ENCODE data around the gene SCP2.
A peak's percentile ranks its signal among the peaks of the same experiment; 100 is the strongest.

Gene SCP2

GRCh38 chr1:53061859-53062707 is 135.0 kb downstream of the SCP2 start, which contains the start of gene PODN:
Gene PODN (plus strand): TSS chr1:53062213. CDS start chr1:53069856, 7,643 bp downstream.
- peaks cover 7% of the 10 kb centered on the region for H3K27me3 ChIP-seq (ENCODE audit: low read depth, low read length)
- no peaks in the 10 kb centered on the region for H3K9me3 ChIP-seq (ENCODE audit: control insufficient read depth in 1 of 2, low read length in 2 of 2)
- H3K36me3 ChIP-seq (ENCODE audit: control insufficient read depth in 1 of 2, insufficient read depth in 2 of 2, low read length in 2 of 2) = no peaks in the 10 kb centered on the region
- H3K4me1 ChIP-seq (ENCODE audit: control insufficient read depth in 1 of 2, insufficient read depth in 2 of 2, low read length in 2 of 2) = peaks cover 0 to 30% of the 10 kb centered on the region in 2 donors
- H3K4me3 ChIP-seq (ENCODE audit: low read depth in 1 of 2, low read length in 2 of 2) = peak within 1 kb of the TSS; percentile 45 to 70
- peak within 1 kb of the TSS; percentile 40 for H3K27ac ChIP-seq (ENCODE audit: low read length)

DNA sequence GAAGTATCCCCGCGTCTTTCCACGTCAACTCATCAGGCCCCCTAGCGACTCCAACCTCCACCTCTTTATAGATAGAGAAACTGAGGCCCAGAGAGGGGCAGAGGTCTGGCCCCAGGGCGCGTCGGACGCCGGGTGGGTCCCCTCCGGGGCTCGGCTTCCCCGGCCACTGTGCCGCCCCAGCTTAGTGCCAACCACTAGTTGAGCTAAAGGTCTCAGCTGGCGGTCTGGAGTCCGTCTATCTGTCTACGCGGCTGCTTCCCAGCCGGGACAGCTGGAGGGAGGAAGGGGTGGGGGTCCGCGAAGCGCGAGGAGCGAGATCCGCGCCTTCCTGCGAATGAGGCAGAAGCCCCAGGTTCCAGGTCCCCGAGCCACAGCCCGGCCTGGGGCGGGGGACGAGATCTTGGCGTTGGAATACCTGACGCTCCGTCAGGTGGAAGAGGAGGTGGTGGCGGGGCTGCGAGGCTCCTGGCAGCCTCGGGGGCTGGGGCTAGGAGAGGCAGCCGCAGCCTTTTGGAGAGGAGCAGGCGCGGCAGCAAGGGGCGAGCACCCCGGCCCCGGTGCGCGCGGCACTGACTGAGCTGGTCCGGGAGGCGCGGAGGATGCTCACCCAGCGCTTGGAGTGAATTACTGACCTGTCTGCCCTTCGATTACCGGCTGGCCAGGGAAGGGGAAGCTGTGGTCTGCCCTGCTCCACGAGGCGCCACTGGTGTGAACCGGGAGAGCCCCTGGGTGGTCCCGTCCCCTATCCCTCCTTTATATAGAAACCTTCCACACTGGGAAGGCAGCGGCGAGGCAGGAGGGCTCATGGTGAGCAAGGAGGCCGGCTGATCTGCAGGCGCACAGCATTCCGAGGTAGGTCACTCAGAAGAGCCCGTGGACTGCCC is 135.9 kb downstream of the SCP2 start:
- Histone ChIP-seq H3K9me3 (ENCODE audit: control insufficient read depth in 1 of 2, low read length in 2 of 2) (no peaks in the 10 kb centered on the region), H3K27me3 (ENCODE audit: low read depth, low read length) (peaks cover 7% of the 10 kb centered on the region), H3K4me3 (ENCODE audit: low read depth in 1 of 2, low read length in 2 of 2) (peak overlapping the region; percentile 42 to 70), H3K4me1 (ENCODE audit: control insufficient read depth in 1 of 2, insufficient read depth in 2 of 2, low read length in 2 of 2) (peaks cover 0 to 25% of the 10 kb centered on the region in 2 donors), H3K27ac (ENCODE audit: low read length) (no peak overlapping the region), H3K36me3 (ENCODE audit: control insufficient read depth in 1 of 2, insufficient read depth in 2 of 2, low read length in 2 of 2) (no peaks in the 10 kb centered on the region)

- Histone ChIP-seq H3K4me1 (ENCODE audit: control insufficient read depth in 1 of 2, insufficient read depth in 2 of 2, low read length in 2 of 2) (peaks cover 0 to 24% of the 10 kb centered on the region in 2 donors), H3K27ac (ENCODE audit: low read length) (no peak overlapping the region), H3K4me3 (ENCODE audit: low read depth in 1 of 2, low read length in 2 of 2) (peak overlapping the region; percentile 26 to 70)
These were observed 136.9 kb downstream of the SCP2 start for GRCh38 chr1:53063744-53064515.

GRCh38 chr1:53065391-53065790 is 138.3 kb downstream of the SCP2 start:
- H3K27ac ChIP-seq (ENCODE audit: low read length) = no peak overlapping the region
- H3K4me3 ChIP-seq (ENCODE audit: low read depth in 1 of 2, low read length in 2 of 2) = no peak overlapping the region
- H3K4me1 ChIP-seq (ENCODE audit: control insufficient read depth in 1 of 2, insufficient read depth in 2 of 2, low read length in 2 of 2) = peaks cover 0 to 24% of the 10 kb centered on the region in 2 donors
- no peaks in the 10 kb centered on the region for H3K9me3 ChIP-seq (ENCODE audit: control insufficient read depth in 1 of 2, low read length in 2 of 2)
- peaks cover 0 to 4% of the 10 kb centered on the region in 2 donors for H3K36me3 ChIP-seq (ENCODE audit: control insufficient read depth in 1 of 2, insufficient read depth in 2 of 2, low read length in 2 of 2)
- H3K27me3 ChIP-seq (ENCODE audit: low read depth, low read length) = peaks cover 7% of the 10 kb centered on the region

More at GRCh38 chr1:53063744-53064515, 136.9 kb downstream of the SCP2 start:
- H3K27me3 ChIP-seq (ENCODE audit: low read depth, low read length) = peaks cover 7% of the 10 kb centered on the region
- H3K9me3 ChIP-seq (ENCODE audit: control insufficient read depth in 1 of 2, low read length in 2 of 2) = no peaks in the 10 kb centered on the region
- no peaks in the 10 kb centered on the region for H3K36me3 ChIP-seq (ENCODE audit: control insufficient read depth in 1 of 2, insufficient read depth in 2 of 2, low read length in 2 of 2)

- H3K27ac ChIP-seq (ENCODE audit: low read length) = no peak overlapping the region
These were observed 139.4 kb downstream of the SCP2 start for GRCh38 chr1:53066488-53066887.

GRCh38 chr1:53066891-53067738 is 140.0 kb downstream of the SCP2 start:
- no peak overlapping the region for H3K4me3 ChIP-seq (ENCODE audit: low read depth in 1 of 2, low read length in 2 of 2)
- no peaks in the 10 kb centered on the region for H3K27me3 ChIP-seq (ENCODE audit: low read depth, low read length)
- H3K36me3 ChIP-seq (ENCODE audit: control insufficient read depth in 1 of 2, insufficient read depth in 2 of 2, low read length in 2 of 2) = peaks cover 0 to 14% of the 10 kb centered on the region in 2 donors
- no peak overlapping the region for H3K27ac ChIP-seq (ENCODE audit: low read length)
- peaks cover 0 to 16% of the 10 kb centered on the region in 2 donors for H3K4me1 ChIP-seq (ENCODE audit: control insufficient read depth in 1 of 2, insufficient read depth in 2 of 2, low read length in 2 of 2)
- no peaks in the 10 kb centered on the region for H3K9me3 ChIP-seq (ENCODE audit: control insufficient read depth in 1 of 2, low read length in 2 of 2)

More at GRCh38 chr1:53066488-53066887, 139.4 kb downstream of the SCP2 start:
- Histone ChIP-seq H3K36me3 (ENCODE audit: control insufficient read depth in 1 of 2, insufficient read depth in 2 of 2, low read length in 2 of 2) (peaks cover 0 to 11% of the 10 kb centered on the region in 2 donors), H3K9me3 (ENCODE audit: control insufficient read depth in 1 of 2, low read length in 2 of 2) (no peaks in the 10 kb centered on the region), H3K27me3 (ENCODE audit: low read depth, low read length) (peaks cover 2% of the 10 kb centered on the region), H3K4me3 (ENCODE audit: low read depth in 1 of 2, low read length in 2 of 2) (no peak overlapping the region), H3K4me1 (ENCODE audit: control insufficient read depth in 1 of 2, insufficient read depth in 2 of 2, low read length in 2 of 2) (peaks cover 0 to 16% of the 10 kb centered on the region in 2 donors)

DNA sequence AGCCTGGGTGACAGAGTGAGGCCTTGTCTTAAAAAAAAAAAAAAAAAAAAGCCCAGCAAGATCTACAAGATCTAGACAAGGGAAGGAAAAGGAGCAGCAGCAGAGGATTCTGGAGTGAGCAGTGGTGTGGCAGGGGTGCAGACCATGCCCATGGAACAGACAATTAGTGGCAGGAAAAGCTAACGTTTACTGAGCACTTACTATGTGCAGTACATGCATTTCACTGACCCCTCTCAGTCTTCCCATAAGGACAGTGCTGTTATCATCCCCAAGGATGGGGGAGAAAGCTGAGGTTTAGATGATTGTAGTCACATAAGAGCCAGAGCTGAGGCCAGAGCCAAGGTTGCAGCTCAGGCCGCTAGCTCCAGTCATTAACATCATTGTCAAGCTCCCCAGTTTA is 140.8 kb downstream of the SCP2 start:
- no peak overlapping the region for H3K4me3 ChIP-seq (ENCODE audit: low read depth in 1 of 2, low read length in 2 of 2)
- H3K27ac ChIP-seq (ENCODE audit: low read length) = no peak overlapping the region
- H3K4me1 ChIP-seq (ENCODE audit: control insufficient read depth in 1 of 2, insufficient read depth in 2 of 2, low read length in 2 of 2) = peaks cover 0 to 12% of the 10 kb centered on the region in 2 donors
- no peaks in the 10 kb centered on the region for H3K27me3 ChIP-seq (ENCODE audit: low read depth, low read length)
- H3K36me3 ChIP-seq (ENCODE audit: control insufficient read depth in 1 of 2, insufficient read depth in 2 of 2, low read length in 2 of 2) = peaks cover 0 to 18% of the 10 kb centered on the region in 2 donors
- H3K9me3 ChIP-seq (ENCODE audit: control insufficient read depth in 1 of 2, low read length in 2 of 2) = no peaks in the 10 kb centered on the region

- Histone ChIP-seq H3K4me3 (ENCODE audit: low read depth in 1 of 2, low read length in 2 of 2) (no peak overlapping the region), H3K9me3 (ENCODE audit: control insufficient read depth in 1 of 2, low read length in 2 of 2) (no peaks in the 10 kb centered on the region), H3K4me1 (ENCODE audit: control insufficient read depth in 1 of 2, insufficient read depth in 2 of 2, low read length in 2 of 2) (peaks cover 0 to 7% of the 10 kb centered on the region in 2 donors), H3K27me3 (ENCODE audit: low read depth, low read length) (no peaks in the 10 kb centered on the region), H3K36me3 (ENCODE audit: control insufficient read depth in 1 of 2, insufficient read depth in 2 of 2, low read length in 2 of 2) (peaks cover 0 to 18% of the 10 kb centered on the region in 2 donors), H3K27ac (ENCODE audit: low read length) (no peak overlapping the region)
These were observed 141.4 kb downstream of the SCP2 start for GRCh38 chr1:53068314-53069099.

GRCh38 chr1:53069265-53069662 is 142.2 kb downstream of the SCP2 start:
- Histone ChIP-seq H3K36me3 (ENCODE audit: control insufficient read depth in 1 of 2, insufficient read depth in 2 of 2, low read length in 2 of 2) (peaks cover 0 to 18% of the 10 kb centered on the region in 2 donors), H3K27ac (ENCODE audit: low read length) (no peak overlapping the region), H3K4me3 (ENCODE audit: low read depth in 1 of 2, low read length in 2 of 2) (no peak overlapping the region), H3K9me3 (ENCODE audit: control insufficient read depth in 1 of 2, low read length in 2 of 2) (no peaks in the 10 kb centered on the region), H3K27me3 (ENCODE audit: low read depth, low read length) (no peaks in the 10 kb centered on the region), H3K4me1 (ENCODE audit: control insufficient read depth in 1 of 2, insufficient read depth in 2 of 2, low read length in 2 of 2) (peaks cover 0 to 7% of the 10 kb centered on the region in 2 donors)

Data from muscle layer of duodenum (tissue), 2 donors.